ENCODE results near the gene TC2N. TPM values are rescaled to one million over a fixed set of nuclear protein-coding genes. Genes with fewer than 3 reads are reported as not detected.

The TC2N gene
- total and polyA plus RNA-seq, 9 of the 15 experiments (the other 6 are each of a cell fraction or from before 2014, with no cell fraction given): 2.0 to 12.5 (median 7.3) TPM

DNA sequence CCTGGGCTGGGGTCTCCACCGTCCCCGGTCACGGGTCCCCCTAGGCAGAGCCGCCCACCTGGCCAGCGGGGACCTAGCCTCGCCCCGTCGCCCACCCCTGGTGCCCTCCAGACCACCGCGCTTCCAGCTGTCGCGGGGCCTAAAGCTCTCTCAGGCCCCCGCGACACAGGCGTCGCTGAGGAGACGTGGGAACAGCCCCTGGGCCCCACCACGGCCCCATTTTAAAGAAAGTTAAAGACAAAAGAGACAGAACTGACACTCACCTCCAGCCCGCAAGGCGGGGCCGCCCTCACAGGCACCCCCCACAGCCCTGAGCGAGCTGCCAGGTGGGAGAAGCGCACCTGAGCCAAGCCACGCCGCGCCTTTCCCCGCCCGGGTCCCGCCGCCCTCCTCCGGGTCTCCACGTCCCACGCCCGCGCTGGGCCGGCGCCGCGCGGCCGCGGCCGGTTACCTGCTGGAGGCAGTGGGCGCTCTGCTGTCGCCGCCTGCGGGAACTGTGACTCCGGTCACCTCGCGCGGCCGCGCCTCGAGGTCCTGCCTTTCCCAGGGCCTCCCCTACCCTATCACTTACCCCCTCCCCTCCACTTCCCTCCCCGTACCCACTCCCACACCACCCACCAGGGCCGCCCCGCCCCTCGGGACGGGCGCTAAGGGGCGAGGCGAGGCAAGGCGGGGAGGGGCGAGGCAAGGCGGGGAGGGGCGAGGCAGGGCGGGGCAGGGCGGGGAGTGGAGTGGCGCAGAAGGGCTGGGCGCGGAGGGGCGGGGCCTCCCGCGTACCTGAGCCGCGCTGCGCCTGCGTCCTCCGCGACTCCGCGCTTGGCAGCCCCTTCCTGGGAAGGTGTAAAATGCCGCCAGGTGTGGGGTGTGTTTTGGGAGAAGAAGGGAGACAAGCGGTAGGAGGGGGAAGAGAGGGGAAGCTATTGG lies 31.2 kb downstream of the TC2N start:
- FAIRE-seq (no peak), ATAC-seq (peak; percentile 99), DNase-seq (ENCODE audit: extremely low read depth in 1 of 4, low spot score in 3 of 4) (peak; percentile 81 to 89 (median 88))
- H3K9me3 ChIP-seq (replicated peaks; ENCODE audit: control insufficient read depth, insufficient read depth, low read depth, low read length): no peaks in the 10 kb centered on the region
- BruUV-seq (replicated peaks): no TSS peak
- H3K36me3 ChIP-seq (ENCODE audit: control insufficient read depth, insufficient read depth, low read length): no peaks in the 10 kb centered on the region
- peak overlapping the region; percentile 62 to 90 for H3K9ac ChIP-seq (ENCODE audit: insufficient read depth in 1 of 2, low read depth in 2 of 2, low read length in 2 of 2)
- H3K4me2 ChIP-seq (ENCODE audit: insufficient read depth, low read length): peak overlapping the region; percentile 92
- WGBS (ENCODE audit: insufficient coverage, low coverage, missing lambda C conversion rate): 0% methylated on average over 21 of the region's 84 CpGs
- intact Hi-C loops (cut with micrococcal nuclease) (no loop called here), in situ Hi-C loops (cut with MboI) (no loop called here)
- H3K79me2 ChIP-seq (ENCODE audit: control insufficient read depth, insufficient read depth, low read length): peaks cover 3% of the 10 kb centered on the region; the same call in 2 of the 3 replicates
- H2AFZ ChIP-seq (ENCODE audit: low read depth, low read length): peak overlapping the region; percentile 95
- H3K27me3 ChIP-seq (ENCODE audit: control insufficient read depth in 2 of 2, insufficient read depth in 2 of 2, low read length in 2 of 2): peaks cover 0 to 5% of the 10 kb centered on the region in 2 experiments; a peak in 1 of 5 replicates
- ChIA-PET POLR2A (no interaction called here), CTCF (ENCODE audit: low intra/inter-chr PET ratio) (no interaction called here)
- H3K9me1 ChIP-seq (ENCODE audit: control insufficient read depth, insufficient read depth, low read length): no peaks in the 10 kb centered on the region
- H3K4me3 ChIP-seq: peak overlapping the region; percentile 54
- H4K20me1 ChIP-seq (replicated peaks; ENCODE audit: control insufficient read depth, insufficient read depth, low read length): no peaks in the 10 kb centered on the region
- peak overlapping the region; percentile 56; the same call in 2 of the 3 replicates for H3K27ac ChIP-seq (ENCODE audit: extremely low read depth, low read depth, low read length)
- H3K4me1 ChIP-seq (replicated peaks in 1 of 2; ENCODE audit: control insufficient read depth in 2 of 2, insufficient read depth in 2 of 2, low read length in 2 of 2): peaks cover 2 to 13% of the 10 kb centered on the region in 2 experiments; a peak in 3 of 5 replicates
- TF ChIP-seq, protein P1, sequence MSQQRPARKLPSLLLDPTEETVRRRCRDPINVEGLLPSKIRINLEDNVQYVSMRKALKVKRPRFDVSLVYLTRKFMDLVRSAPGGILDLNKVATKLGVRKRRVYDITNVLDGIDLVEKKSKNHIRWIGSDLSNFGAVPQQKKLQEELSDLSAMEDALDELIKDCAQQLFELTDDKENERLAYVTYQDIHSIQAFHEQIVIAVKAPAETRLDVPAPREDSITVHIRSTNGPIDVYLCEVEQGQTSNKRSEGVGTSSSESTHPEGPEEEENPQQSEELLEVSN (IDR thresholded peaks at IDR 0.05; ENCODE audit: borderline replicate concordance in 1 of 2, extremely low read depth in 1 of 2, insufficient read depth in 1 of 2, insufficient read length in 1 of 2, low read depth in 1 of 2, low read length in 1 of 2, poor library complexity in 1 of 2, severe bottlenecking in 1 of 2): peak in 1 of 2 experiments; percentile 58
- TF ChIP-seq RBFOX2 (IDR thresholded peaks at IDR 0.05; ENCODE audit: low read depth, low read length) (peak; percentile 60), EGR1 (conservative IDR thresholded peaks at IDR 0.05) (peak; percentile 64), RNF2 (IDR thresholded peaks at IDR 0.05) (no peak), PHF8 (IDR thresholded peaks at IDR 0.05; ENCODE audit: borderline replicate concordance, low read length) (peak; percentile 13; the same call in 1 of the 2 replicates), CCNT2 (IDR thresholded peaks at IDR 0.05; ENCODE audit: borderline replicate concordance, extremely low read depth, insufficient read length, low read depth, low read length) (peak; percentile 21), NCOA6 (IDR thresholded peaks at IDR 0.05) (peak; percentile 63; the same call in 1 of the 2 replicates)
- TF ChIP-seq, protein P2, sequence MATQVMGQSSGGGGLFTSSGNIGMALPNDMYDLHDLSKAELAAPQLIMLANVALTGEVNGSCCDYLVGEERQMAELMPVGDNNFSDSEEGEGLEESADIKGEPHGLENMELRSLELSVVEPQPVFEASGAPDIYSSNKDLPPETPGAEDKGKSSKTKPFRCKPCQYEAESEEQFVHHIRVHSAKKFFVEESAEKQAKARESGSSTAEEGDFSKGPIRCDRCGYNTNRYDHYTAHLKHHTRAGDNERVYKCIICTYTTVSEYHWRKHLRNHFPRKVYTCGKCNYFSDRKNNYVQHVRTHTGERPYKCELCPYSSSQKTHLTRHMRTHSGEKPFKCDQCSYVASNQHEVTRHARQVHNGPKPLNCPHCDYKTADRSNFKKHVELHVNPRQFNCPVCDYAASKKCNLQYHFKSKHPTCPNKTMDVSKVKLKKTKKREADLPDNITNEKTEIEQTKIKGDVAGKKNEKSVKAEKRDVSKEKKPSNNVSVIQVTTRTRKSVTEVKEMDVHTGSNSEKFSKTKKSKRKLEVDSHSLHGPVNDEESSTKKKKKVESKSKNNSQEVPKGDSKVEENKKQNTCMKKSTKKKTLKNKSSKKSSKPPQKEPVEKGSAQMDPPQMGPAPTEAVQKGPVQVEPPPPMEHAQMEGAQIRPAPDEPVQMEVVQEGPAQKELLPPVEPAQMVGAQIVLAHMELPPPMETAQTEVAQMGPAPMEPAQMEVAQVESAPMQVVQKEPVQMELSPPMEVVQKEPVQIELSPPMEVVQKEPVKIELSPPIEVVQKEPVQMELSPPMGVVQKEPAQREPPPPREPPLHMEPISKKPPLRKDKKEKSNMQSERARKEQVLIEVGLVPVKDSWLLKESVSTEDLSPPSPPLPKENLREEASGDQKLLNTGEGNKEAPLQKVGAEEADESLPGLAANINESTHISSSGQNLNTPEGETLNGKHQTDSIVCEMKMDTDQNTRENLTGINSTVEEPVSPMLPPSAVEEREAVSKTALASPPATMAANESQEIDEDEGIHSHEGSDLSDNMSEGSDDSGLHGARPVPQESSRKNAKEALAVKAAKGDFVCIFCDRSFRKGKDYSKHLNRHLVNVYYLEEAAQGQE (IDR thresholded peaks at IDR 0.05; ENCODE audit: borderline replicate concordance): peak; percentile 44
- TF ChIP-seq, protein P2 (CRISPR knock-in tag; IDR thresholded peaks at IDR 0.05; ENCODE audit: low read depth): no peak
